ENCODE data around the gene TCTN2. TPM values are rescaled to one million over a fixed set of nuclear protein-coding genes. Genes with fewer than 3 reads are reported as not detected.

TCTN2 gene
- total RNA-seq, 1 experiment from 2014 or later = 12.1 TPM

DNA sequence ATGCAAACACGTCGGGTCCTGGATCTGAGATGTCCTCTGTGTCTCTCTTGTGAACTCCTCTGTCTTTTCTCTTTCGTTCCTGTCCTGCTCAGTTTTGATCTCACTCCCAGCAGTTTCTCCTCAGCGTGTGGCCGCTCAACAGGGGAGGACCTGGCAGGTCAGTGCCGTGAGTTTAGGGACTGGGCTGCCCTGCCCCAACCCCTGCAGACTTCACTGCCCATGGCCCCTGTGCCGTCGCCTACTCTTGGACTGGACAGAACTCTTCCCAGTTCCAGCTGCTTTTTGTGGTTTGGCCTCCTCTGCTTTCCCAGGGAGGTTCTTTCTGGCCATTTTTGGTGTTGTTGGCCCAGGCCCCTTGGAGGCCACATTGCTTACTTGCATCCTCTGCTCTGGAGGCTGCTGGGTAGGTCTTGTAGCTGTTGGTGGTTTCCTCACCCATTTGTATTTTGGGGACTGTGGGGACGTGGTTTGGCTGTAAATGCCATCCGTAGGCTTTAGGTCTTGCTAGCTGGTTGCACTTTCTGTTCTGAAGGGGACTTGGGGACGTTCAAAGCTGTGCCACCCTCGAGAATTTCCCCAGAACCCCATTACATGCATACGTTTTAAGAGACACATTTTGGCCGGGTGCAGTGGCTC is 71.1 kb downstream of the TCTN2 start:
- peaks cover 20 to 23% of the 10 kb centered on the region in 2 experiments; a peak in 3 of 4 replicates for H3K36me3 ChIP-seq (ENCODE audit: control insufficient read depth in 1 of 2, insufficient read depth in 2 of 2, low read length in 2 of 2)

More for the DNA sequence above, 71.1 kb downstream of the TCTN2 start:
- RAD21 ChIA-PET (ENCODE audit: low non-redundant PET in 1 of 2, low total read pairs in 2 of 2, uncharacterized antibody in 2 of 2, unreplicated experiment in 2 of 2) = no interaction called here
- no peak overlapping the region for H3K4me2 ChIP-seq (ENCODE audit: low read length)
- no TSS peak for BruUV-seq (replicated peaks)
- DNase-seq (ENCODE audit: low read depth, low spot score) = no peak
- H3K4me3 ChIP-seq (replicated peaks in 1 of 2; ENCODE audit: low read depth in 1 of 2, low read length in 2 of 2) = no peak overlapping the region
- no peak for TF ChIP-seq EGR1 (IDR thresholded peaks at IDR 0.05; ENCODE audit: low read depth)
- TF ChIP-seq, protein P1, sequence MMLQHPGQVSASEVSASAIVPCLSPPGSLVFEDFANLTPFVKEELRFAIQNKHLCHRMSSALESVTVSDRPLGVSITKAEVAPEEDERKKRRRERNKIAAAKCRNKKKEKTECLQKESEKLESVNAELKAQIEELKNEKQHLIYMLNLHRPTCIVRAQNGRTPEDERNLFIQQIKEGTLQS (IDR thresholded peaks at IDR 0.05) = no peak
- TF ChIP-seq, protein P2, sequence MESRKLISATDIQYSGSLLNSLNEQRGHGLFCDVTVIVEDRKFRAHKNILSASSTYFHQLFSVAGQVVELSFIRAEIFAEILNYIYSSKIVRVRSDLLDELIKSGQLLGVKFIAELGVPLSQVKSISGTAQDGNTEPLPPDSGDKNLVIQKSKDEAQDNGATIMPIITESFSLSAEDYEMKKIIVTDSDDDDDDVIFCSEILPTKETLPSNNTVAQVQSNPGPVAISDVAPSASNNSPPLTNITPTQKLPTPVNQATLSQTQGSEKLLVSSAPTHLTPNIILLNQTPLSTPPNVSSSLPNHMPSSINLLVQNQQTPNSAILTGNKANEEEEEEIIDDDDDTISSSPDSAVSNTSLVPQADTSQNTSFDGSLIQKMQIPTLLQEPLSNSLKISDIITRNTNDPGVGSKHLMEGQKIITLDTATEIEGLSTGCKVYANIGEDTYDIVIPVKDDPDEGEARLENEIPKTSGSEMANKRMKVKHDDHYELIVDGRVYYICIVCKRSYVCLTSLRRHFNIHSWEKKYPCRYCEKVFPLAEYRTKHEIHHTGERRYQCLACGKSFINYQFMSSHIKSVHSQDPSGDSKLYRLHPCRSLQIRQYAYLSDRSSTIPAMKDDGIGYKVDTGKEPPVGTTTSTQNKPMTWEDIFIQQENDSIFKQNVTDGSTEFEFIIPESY (IDR thresholded peaks at IDR 0.05; ENCODE audit: extremely low read depth, insufficient replicate concordance, low read length) = no peak
- TF ChIP-seq POLR2A (IDR thresholded peaks at IDR 0.05; ENCODE audit: borderline replicate concordance, extremely low read depth, insufficient read depth, insufficient read length) = no peak
- TF ChIP-seq, protein P3, sequence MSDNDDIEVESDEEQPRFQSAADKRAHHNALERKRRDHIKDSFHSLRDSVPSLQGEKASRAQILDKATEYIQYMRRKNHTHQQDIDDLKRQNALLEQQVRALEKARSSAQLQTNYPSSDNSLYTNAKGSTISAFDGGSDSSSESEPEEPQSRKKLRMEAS (IDR thresholded peaks at IDR 0.05) = no peak
- no peak for TF ChIP-seq CEBPB (IDR thresholded peaks at IDR 0.05; ENCODE audit: low read depth)
- no peak for TF ChIP-seq SRF (IDR thresholded peaks at IDR 0.05; ENCODE audit: low read depth)
- no peak for TF ChIP-seq RAD21 (IDR thresholded peaks at IDR 0.05; ENCODE audit: low read depth)
- TF ChIP-seq EZH2 (IDR thresholded peaks at IDR 0.05) = no peak
- TF ChIP-seq YY1 (IDR thresholded peaks at IDR 0.05; ENCODE audit: extremely low read depth, insufficient replicate concordance, low read depth, low read length) = no peak
- TF ChIP-seq TCF7L2 (IDR thresholded peaks at IDR 0.05; ENCODE audit: borderline replicate concordance, extremely low read depth, insufficient read depth, insufficient read length) = no peak
- no peak for TF ChIP-seq SP1 (IDR thresholded peaks at IDR 0.05; ENCODE audit: low read depth)
- TF ChIP-seq JUND (IDR thresholded peaks at IDR 0.05) = no peak
- TF ChIP-seq, protein P4, sequence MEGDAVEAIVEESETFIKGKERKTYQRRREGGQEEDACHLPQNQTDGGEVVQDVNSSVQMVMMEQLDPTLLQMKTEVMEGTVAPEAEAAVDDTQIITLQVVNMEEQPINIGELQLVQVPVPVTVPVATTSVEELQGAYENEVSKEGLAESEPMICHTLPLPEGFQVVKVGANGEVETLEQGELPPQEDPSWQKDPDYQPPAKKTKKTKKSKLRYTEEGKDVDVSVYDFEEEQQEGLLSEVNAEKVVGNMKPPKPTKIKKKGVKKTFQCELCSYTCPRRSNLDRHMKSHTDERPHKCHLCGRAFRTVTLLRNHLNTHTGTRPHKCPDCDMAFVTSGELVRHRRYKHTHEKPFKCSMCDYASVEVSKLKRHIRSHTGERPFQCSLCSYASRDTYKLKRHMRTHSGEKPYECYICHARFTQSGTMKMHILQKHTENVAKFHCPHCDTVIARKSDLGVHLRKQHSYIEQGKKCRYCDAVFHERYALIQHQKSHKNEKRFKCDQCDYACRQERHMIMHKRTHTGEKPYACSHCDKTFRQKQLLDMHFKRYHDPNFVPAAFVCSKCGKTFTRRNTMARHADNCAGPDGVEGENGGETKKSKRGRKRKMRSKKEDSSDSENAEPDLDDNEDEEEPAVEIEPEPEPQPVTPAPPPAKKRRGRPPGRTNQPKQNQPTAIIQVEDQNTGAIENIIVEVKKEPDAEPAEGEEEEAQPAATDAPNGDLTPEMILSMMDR (IDR thresholded peaks at IDR 0.05 in 2 of 3, conservative IDR thresholded peaks at IDR 0.05 in 1 of 3; ENCODE audit: borderline replicate concordance in 1 of 3, insufficient read depth in 1 of 3, low read depth in 2 of 3, low read length in 2 of 3) = no peak
- no peak for TF ChIP-seq SIN3A (IDR thresholded peaks at IDR 0.05; ENCODE audit: low read depth)
- TF ChIP-seq, protein P5, sequence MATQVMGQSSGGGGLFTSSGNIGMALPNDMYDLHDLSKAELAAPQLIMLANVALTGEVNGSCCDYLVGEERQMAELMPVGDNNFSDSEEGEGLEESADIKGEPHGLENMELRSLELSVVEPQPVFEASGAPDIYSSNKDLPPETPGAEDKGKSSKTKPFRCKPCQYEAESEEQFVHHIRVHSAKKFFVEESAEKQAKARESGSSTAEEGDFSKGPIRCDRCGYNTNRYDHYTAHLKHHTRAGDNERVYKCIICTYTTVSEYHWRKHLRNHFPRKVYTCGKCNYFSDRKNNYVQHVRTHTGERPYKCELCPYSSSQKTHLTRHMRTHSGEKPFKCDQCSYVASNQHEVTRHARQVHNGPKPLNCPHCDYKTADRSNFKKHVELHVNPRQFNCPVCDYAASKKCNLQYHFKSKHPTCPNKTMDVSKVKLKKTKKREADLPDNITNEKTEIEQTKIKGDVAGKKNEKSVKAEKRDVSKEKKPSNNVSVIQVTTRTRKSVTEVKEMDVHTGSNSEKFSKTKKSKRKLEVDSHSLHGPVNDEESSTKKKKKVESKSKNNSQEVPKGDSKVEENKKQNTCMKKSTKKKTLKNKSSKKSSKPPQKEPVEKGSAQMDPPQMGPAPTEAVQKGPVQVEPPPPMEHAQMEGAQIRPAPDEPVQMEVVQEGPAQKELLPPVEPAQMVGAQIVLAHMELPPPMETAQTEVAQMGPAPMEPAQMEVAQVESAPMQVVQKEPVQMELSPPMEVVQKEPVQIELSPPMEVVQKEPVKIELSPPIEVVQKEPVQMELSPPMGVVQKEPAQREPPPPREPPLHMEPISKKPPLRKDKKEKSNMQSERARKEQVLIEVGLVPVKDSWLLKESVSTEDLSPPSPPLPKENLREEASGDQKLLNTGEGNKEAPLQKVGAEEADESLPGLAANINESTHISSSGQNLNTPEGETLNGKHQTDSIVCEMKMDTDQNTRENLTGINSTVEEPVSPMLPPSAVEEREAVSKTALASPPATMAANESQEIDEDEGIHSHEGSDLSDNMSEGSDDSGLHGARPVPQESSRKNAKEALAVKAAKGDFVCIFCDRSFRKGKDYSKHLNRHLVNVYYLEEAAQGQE (IDR thresholded peaks at IDR 0.05; ENCODE audit: low read depth) = no peak
- TF ChIP-seq ZNF274 (IDR thresholded peaks at IDR 0.05; ENCODE audit: low read depth, low read length) = no peak
- TF ChIP-seq EZH2phosphoT487 (IDR thresholded peaks at IDR 0.05; ENCODE audit: borderline replicate concordance) = no peak
- TF ChIP-seq FOSL1 (IDR thresholded peaks at IDR 0.05; ENCODE audit: low read depth) = no peak
- no peak for TF ChIP-seq ZFX (IDR thresholded peaks at IDR 0.05)
- CTCF ChIA-PET = no interaction called here
- no peaks in the 10 kb centered on the region for H3K9me3 ChIP-seq (ENCODE audit: control insufficient read depth in 1 of 2, insufficient read depth in 1 of 2, low read depth in 1 of 2, low read length in 2 of 2)
- POLR2A ChIA-PET = no interaction called here
- H3K79me2 ChIP-seq (ENCODE audit: insufficient read depth, low read length) = no peaks in the 10 kb centered on the region
- H3K27ac ChIP-seq (ENCODE audit: low read depth, low read length) = no peak overlapping the region
- no peaks in the 10 kb centered on the region for H4K20me1 ChIP-seq (ENCODE audit: insufficient read depth)
- no peaks in the 10 kb centered on the region for H3K27me3 ChIP-seq (ENCODE audit: insufficient read depth, low read length)
- ATAC-seq = no peak
- H2AFZ ChIP-seq (ENCODE audit: low read depth, low read length, poor library complexity, severe bottlenecking) = no peak overlapping the region
- no peaks in the 10 kb centered on the region for H3K9me2 ChIP-seq (ENCODE audit: insufficient read depth)
- H3K9ac ChIP-seq (ENCODE audit: low read length) = no peak overlapping the region
- intact Hi-C loops (cut with micrococcal nuclease) = no loop called here
- no peaks in the 10 kb centered on the region for H3K4me1 ChIP-seq (ENCODE audit: control insufficient read depth in 1 of 2, insufficient read depth in 2 of 2, low read length in 2 of 2)

All from HCT116 (cell line).